ENCODE results near the gene NEDD8. TPM values are rescaled to one million over a fixed set of nuclear protein-coding genes. Genes with fewer than 3 reads are reported as not detected.
A peak's percentile ranks its signal among the peaks of the same experiment; 100 is the strongest.

Gene NEDD8
- total RNA-seq, 1 experiment from 2014 or later = 330 TPM

- H3K9ac ChIP-seq (ENCODE audit: low read length) = no peak overlapping the region
- H3K4me3 ChIP-seq (ENCODE audit: low read length) = no peak overlapping the region
- H3K36me3 ChIP-seq (ENCODE audit: low read depth, low read length) = no peaks in the 10 kb centered on the region; the same call in 1 of the 2 replicates
- H3K9me2 ChIP-seq (replicated peaks; ENCODE audit: low read length) = no peaks in the 10 kb centered on the region
- ATAC-seq (no peak), DNase-seq (no peak)
- H3K27ac ChIP-seq (ENCODE audit: low read length) = no peak overlapping the region
- no peaks in the 10 kb centered on the region for H3K9me3 ChIP-seq (ENCODE audit: low read length)
- CTCF ChIA-PET = interaction anchor here (0.7 kb wide), 1 partner anchor 75 kb away, joined by 3 read pairs; no protein-coding TSS in a partner anchor
- no peak overlapping the region for H2AFZ ChIP-seq (ENCODE audit: low read length)
- H3K79me2 ChIP-seq (ENCODE audit: low read length) = no peaks in the 10 kb centered on the region
- H4K20me1 ChIP-seq (ENCODE audit: low read length) = no peaks in the 10 kb centered on the region
- H3K4me2 ChIP-seq (ENCODE audit: low read length) = no peak overlapping the region
- BruUV-seq (replicated peaks) = no TSS peak
- TF ChIP-seq CTCF (conservative IDR thresholded peaks at IDR 0.05; ENCODE audit: low read depth, low read length) (no peak), EZH2 (IDR thresholded peaks at IDR 0.05; ENCODE audit: low read length, unreplicated experiment) (no peak), EZH2phosphoT487 (IDR thresholded peaks at IDR 0.05; ENCODE audit: borderline replicate concordance, low read length) (no peak)
- H3K27me3 ChIP-seq (ENCODE audit: low read length) = no peaks in the 10 kb centered on the region
- intact Hi-C loops (cut with micrococcal nuclease) = no loop called here
- POLR2A ChIA-PET (ENCODE audit: unreplicated experiment) = no interaction called here
- 0 out of 2 replicates have a peak, but pooled peaks cover 10% of the 10 kb centered on the region for H3K4me1 ChIP-seq (ENCODE audit: insufficient read depth, low read length)
- no peaks in the 10 kb centered on the region for H3F3A ChIP-seq (ENCODE audit: low read length, unreplicated experiment)
Observed at GRCh38 chr14:24252289-24253124, 20.3 kb upstream of the NEDD8 start.

GRCh38 chr14:24251880-24252288 lies 19.7 kb upstream of the NEDD8 start:
- Histone ChIP-seq H3K9me3 (ENCODE audit: low read length) (no peaks in the 10 kb centered on the region), H3F3A (ENCODE audit: low read length, unreplicated experiment) (no peaks in the 10 kb centered on the region), H3K27ac (ENCODE audit: low read length) (no peak overlapping the region), H2AFZ (ENCODE audit: low read length) (no peak overlapping the region), H3K9me2 (replicated peaks; ENCODE audit: low read length) (no peaks in the 10 kb centered on the region), H4K20me1 (ENCODE audit: low read length) (no peaks in the 10 kb centered on the region), H3K4me2 (ENCODE audit: low read length) (no peak overlapping the region), H3K27me3 (ENCODE audit: low read length) (no peaks in the 10 kb centered on the region), H3K36me3 (ENCODE audit: low read depth, low read length) (no peaks in the 10 kb centered on the region; the same call in 1 of the 2 replicates), H3K9ac (ENCODE audit: low read length) (no peak overlapping the region), H3K79me2 (ENCODE audit: low read length) (no peaks in the 10 kb centered on the region), H3K4me3 (ENCODE audit: low read length) (no peak overlapping the region), H3K4me1 (ENCODE audit: insufficient read depth, low read length) (0 out of 2 replicates have a peak, but pooled peaks cover 10% of the 10 kb centered on the region)
- TF ChIP-seq CTCF (conservative IDR thresholded peaks at IDR 0.05; ENCODE audit: low read depth, low read length) (no peak), EZH2phosphoT487 (IDR thresholded peaks at IDR 0.05; ENCODE audit: borderline replicate concordance, low read length) (no peak), EZH2 (IDR thresholded peaks at IDR 0.05; ENCODE audit: low read length, unreplicated experiment) (no peak)
- BruUV-seq (replicated peaks) = no TSS peak
- DNase-seq = peak; percentile 15
- intact Hi-C loops (cut with micrococcal nuclease) = no loop called here
- ChIA-PET CTCF (no interaction called here), POLR2A (ENCODE audit: unreplicated experiment) (no interaction called here)
- 0 out of 2 replicates have a peak, but pooled peaks have one; percentile 24 for ATAC-seq

- no peaks in the 10 kb centered on the region for H3K9me2 ChIP-seq (replicated peaks; ENCODE audit: low read length)
- no peaks in the 10 kb centered on the region for H4K20me1 ChIP-seq (ENCODE audit: low read length)
- no peaks in the 10 kb centered on the region; the same call in 1 of the 2 replicates for H3K36me3 ChIP-seq (ENCODE audit: low read depth, low read length)
- no peaks in the 10 kb centered on the region for H3K79me2 ChIP-seq (ENCODE audit: low read length)
- 0 out of 2 replicates have a peak, but pooled peaks cover 10% of the 10 kb centered on the region for H3K4me1 ChIP-seq (ENCODE audit: insufficient read depth, low read length)
- POLR2A ChIA-PET (ENCODE audit: unreplicated experiment) = no interaction called here
- TF ChIP-seq CTCF (conservative IDR thresholded peaks at IDR 0.05; ENCODE audit: low read depth, low read length) = no peak
- no peak for TF ChIP-seq EZH2 (IDR thresholded peaks at IDR 0.05; ENCODE audit: low read length, unreplicated experiment)
- no peak for TF ChIP-seq EZH2phosphoT487 (IDR thresholded peaks at IDR 0.05; ENCODE audit: borderline replicate concordance, low read length)
- no peak for DNase-seq
- ATAC-seq = no peak
- H3K27me3 ChIP-seq (ENCODE audit: low read length) = no peaks in the 10 kb centered on the region
- no peaks in the 10 kb centered on the region for H3F3A ChIP-seq (ENCODE audit: low read length, unreplicated experiment)
- BruUV-seq (replicated peaks) = no TSS peak
- no peak overlapping the region for H3K4me3 ChIP-seq (ENCODE audit: low read length)
- intact Hi-C loops (cut with micrococcal nuclease) = no loop called here
- no peaks in the 10 kb centered on the region for H3K9me3 ChIP-seq (ENCODE audit: low read length)
- CTCF ChIA-PET = no interaction called here
- H3K4me2 ChIP-seq (ENCODE audit: low read length) = no peak overlapping the region
- H2AFZ ChIP-seq (ENCODE audit: low read length) = no peak overlapping the region
- no peak overlapping the region for H3K9ac ChIP-seq (ENCODE audit: low read length)
- H3K27ac ChIP-seq (ENCODE audit: low read length) = no peak overlapping the region
Observed at GRCh38 chr14:24250354-24250753, 18.2 kb upstream of the NEDD8 start.
